ENCODE data around the gene ISM2. TPM values are rescaled to one million over a fixed set of nuclear protein-coding genes. Genes with fewer than 3 reads are reported as not detected.

The ISM2 gene
- total and polyA plus RNA-seq, 2 of the 13 experiments (the other 11 are each of a cell fraction or from before 2014, with no cell fraction given): 1.8 to 40.7 TPM

GRCh38 chr14:77457115-77457521, 41.5 kb downstream of the ISM2 start (continued):
- no peak for TF ChIP-seq GTF3A (CRISPR knock-in tag; conservative IDR thresholded peaks at IDR 0.05)
- 0 out of 2 replicates have a peak, but pooled peaks have one; percentile 45 for TF ChIP-seq SP140L (CRISPR knock-in tag; IDR thresholded peaks at IDR 0.05; ENCODE audit: borderline replicate concordance)
- TF ChIP-seq ZNF652 (CRISPR knock-in tag; IDR thresholded peaks at IDR 0.05; ENCODE audit: borderline replicate concordance, low read depth): peak; percentile 24; the same call in 1 of the 2 replicates
- TF ChIP-seq, protein P1, sequence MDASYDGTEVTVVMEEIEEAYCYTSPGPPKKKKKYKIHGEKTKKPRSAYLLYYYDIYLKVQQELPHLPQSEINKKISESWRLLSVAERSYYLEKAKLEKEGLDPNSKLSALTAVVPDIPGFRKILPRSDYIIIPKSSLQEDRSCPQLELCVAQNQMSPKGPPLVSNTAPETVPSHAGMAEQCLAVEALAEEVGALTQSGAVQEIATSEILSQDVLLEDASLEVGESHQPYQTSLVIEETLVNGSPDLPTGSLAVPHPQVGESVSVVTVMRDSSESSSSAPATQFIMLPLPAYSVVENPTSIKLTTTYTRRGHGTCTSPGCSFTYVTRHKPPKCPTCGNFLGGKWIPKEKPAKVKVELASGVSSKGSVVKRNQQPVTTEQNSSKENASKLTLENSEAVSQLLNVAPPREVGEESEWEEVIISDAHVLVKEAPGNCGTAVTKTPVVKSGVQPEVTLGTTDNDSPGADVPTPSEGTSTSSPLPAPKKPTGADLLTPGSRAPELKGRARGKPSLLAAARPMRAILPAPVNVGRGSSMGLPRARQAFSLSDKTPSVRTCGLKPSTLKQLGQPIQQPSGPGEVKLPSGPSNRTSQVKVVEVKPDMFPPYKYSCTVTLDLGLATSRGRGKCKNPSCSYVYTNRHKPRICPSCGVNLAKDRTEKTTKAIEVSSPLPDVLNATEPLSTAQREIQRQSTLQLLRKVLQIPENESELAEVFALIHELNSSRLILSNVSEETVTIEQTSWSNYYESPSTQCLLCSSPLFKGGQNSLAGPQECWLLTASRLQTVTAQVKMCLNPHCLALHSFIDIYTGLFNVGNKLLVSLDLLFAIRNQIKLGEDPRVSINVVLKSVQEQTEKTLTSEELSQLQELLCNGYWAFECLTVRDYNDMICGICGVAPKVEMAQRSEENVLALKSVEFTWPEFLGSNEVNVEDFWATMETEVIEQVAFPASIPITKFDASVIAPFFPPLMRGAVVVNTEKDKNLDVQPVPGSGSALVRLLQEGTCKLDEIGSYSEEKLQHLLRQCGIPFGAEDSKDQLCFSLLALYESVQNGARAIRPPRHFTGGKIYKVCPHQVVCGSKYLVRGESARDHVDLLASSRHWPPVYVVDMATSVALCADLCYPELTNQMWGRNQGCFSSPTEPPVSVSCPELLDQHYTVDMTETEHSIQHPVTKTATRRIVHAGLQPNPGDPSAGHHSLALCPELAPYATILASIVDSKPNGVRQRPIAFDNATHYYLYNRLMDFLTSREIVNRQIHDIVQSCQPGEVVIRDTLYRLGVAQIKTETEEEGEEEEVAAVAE (CRISPR knock-in tag; IDR thresholded peaks at IDR 0.05; ENCODE audit: borderline replicate concordance): no peak
- no peak for TF ChIP-seq ATM (IDR thresholded peaks at IDR 0.05; ENCODE audit: borderline replicate concordance)
- TF ChIP-seq, protein P2, sequence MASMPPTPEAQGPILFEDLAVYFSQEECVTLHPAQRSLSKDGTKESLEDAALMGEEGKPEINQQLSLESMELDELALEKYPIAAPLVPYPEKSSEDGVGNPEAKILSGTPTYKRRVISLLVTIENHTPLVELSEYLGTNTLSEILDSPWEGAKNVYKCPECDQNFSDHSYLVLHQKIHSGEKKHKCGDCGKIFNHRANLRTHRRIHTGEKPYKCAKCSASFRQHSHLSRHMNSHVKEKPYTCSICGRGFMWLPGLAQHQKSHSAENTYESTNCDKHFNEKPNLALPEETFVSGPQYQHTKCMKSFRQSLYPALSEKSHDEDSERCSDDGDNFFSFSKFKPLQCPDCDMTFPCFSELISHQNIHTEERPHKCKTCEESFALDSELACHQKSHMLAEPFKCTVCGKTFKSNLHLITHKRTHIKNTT (CRISPR knock-in tag; IDR thresholded peaks at IDR 0.05): no peak
- TF ChIP-seq RAD51 (IDR thresholded peaks at IDR 0.05; ENCODE audit: borderline replicate concordance): no peak
- no peak for TF ChIP-seq ZNF800 (CRISPR knock-in tag; IDR thresholded peaks at IDR 0.05)
- TF ChIP-seq PLRG1 (conservative IDR thresholded peaks at IDR 0.05): no peak
- TF ChIP-seq PHB2 (IDR thresholded peaks at IDR 0.05; ENCODE audit: partially characterized antibody): no peak
- no peak for TF ChIP-seq TCF7 (IDR thresholded peaks at IDR 0.05; ENCODE audit: low read depth)
- 0 out of 2 replicates have a peak, but pooled peaks have one; percentile 3 for TF ChIP-seq HIVEP1 (CRISPR knock-in tag; IDR thresholded peaks at IDR 0.05)
- TF ChIP-seq FIP1L1 (IDR thresholded peaks at IDR 0.05; ENCODE audit: borderline replicate concordance, insufficient read depth, low read depth, low read length): no peak
- TF ChIP-seq ZNF615 (CRISPR knock-in tag; IDR thresholded peaks at IDR 0.05; ENCODE audit: borderline replicate concordance): no peak
- no peak for TF ChIP-seq MXD3 (CRISPR knock-in tag; IDR thresholded peaks at IDR 0.05)
- no peak for TF ChIP-seq CEBPB (IDR thresholded peaks at IDR 0.05; ENCODE audit: borderline replicate concordance, low read depth, low read length)
- TF ChIP-seq ZNF333 (CRISPR knock-in tag; IDR thresholded peaks at IDR 0.05; ENCODE audit: borderline replicate concordance): no peak
- TF ChIP-seq CHCHD3 (CRISPR knock-in tag; IDR thresholded peaks at IDR 0.05): no peak
- TF ChIP-seq TRIM24 (CRISPR knock-in tag; IDR thresholded peaks at IDR 0.05): no peak
- TF ChIP-seq SOX13 (IDR thresholded peaks at IDR 0.05): no peak
- TF ChIP-seq SOX13 (CRISPR knock-in tag; conservative IDR thresholded peaks at IDR 0.05 in 1 of 2, IDR thresholded peaks at IDR 0.05 in 1 of 2): no peak
- no peak for TF ChIP-seq EZH2 (conservative IDR thresholded peaks at IDR 0.05; ENCODE audit: low read depth, low read length)
- TF ChIP-seq ZNF713 (CRISPR knock-in tag; IDR thresholded peaks at IDR 0.05): no peak

Measured in HepG2 (cell line).